Measurements from ENCODE around the gene ADARB1.

Gene ADARB1

DNA sequence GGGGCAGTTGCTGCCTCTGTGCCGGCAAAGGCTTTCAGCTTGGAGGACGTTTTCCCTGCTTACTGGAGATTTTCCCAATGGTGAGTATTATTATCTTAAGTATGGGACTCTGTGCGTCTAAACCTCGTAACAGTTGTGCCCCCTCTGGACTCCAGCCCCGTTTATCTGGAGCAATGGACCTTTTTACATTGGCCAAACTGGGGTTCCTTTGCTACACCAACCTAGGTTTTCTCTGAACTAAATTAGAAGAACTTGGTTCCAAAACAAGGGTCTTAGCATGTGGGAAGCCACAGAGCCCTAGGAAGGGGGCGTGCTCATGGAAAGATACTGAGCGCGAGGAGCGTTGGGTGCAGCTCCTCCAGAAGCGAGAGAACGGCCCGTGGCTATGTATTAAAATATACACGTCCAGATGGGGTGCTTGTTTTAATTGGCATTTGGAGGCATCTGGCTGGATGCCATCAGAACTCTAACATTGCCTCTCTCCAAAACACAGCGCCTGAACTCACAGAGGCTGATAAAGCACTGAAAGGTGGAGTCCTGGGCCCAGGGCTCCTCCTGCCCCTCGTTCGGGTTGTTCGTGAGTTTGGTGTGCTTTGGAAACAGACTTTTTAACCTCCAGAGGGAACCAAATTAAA lies 184.9 kb downstream of the ADARB1 start:
- in situ Hi-C loops (cut with HindIII; ENCODE audit: low sequenced_read_pairs) = no loop called here
- TF ChIP-seq, protein P1, sequence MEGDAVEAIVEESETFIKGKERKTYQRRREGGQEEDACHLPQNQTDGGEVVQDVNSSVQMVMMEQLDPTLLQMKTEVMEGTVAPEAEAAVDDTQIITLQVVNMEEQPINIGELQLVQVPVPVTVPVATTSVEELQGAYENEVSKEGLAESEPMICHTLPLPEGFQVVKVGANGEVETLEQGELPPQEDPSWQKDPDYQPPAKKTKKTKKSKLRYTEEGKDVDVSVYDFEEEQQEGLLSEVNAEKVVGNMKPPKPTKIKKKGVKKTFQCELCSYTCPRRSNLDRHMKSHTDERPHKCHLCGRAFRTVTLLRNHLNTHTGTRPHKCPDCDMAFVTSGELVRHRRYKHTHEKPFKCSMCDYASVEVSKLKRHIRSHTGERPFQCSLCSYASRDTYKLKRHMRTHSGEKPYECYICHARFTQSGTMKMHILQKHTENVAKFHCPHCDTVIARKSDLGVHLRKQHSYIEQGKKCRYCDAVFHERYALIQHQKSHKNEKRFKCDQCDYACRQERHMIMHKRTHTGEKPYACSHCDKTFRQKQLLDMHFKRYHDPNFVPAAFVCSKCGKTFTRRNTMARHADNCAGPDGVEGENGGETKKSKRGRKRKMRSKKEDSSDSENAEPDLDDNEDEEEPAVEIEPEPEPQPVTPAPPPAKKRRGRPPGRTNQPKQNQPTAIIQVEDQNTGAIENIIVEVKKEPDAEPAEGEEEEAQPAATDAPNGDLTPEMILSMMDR (IDR thresholded peaks at IDR 0.05; ENCODE audit: low read depth, low read length, missing control alignments) = no peak
- DNase-seq (ENCODE audit: low read depth) = no peak
- no peak overlapping the region for H3K4me3 ChIP-seq (ENCODE audit: low read depth, low read length)

DNA sequence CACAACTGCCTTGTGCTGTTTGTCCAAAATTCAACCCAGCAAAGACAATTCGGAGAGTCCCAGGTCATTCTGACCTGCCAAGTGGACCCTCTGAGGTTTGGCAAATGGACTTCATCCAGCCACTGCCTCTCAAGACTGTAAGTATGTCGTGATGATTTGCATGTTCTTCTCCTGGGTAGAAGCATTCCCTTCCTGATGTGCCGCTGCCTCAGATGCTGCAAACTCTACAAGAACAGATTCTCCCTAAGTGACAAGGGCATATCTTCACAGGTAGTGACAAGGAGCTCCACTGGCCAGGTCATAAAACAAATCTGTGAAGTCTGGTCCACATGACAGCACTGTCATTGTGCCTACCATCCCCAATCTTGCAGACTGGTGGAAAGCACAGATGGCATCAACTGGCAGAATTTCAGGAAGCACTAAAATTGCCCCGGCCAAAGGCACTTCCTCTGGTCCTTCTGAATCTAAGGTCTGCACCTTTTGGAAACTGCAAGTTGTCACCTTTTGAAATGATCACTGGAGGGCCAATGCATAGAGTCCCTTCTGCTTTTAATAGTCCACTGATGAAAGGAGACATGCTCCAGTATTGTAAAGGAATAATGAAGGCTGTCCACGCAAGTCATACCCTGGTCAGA lies 185.9 kb downstream of the ADARB1 start:
- TF ChIP-seq, protein P1 (IDR thresholded peaks at IDR 0.05; ENCODE audit: low read depth, low read length, missing control alignments) = no peak
- no peak for DNase-seq (ENCODE audit: low read depth)
- in situ Hi-C loops (cut with HindIII; ENCODE audit: low sequenced_read_pairs) = no loop called here
- no peak overlapping the region for H3K4me3 ChIP-seq (ENCODE audit: low read depth, low read length)

DNA sequence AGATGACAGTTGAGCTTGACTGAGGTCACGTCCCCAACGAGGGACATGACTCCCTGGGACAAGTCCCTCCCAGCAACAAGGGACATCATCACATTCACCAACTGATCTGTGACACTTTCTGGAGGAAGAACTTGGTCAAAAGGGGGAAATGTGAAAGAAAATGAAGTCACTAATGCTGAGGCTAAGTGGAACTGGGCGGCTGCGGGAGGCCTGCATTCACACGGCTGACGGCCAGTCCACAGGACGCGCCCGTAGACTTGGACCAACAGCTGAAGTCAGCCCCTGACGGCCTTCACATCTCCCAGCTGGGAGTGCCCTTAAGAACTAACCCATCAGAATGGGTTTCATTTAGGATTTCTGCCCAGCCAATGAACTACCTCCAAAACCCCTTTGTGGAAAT lies 186.7 kb downstream of the ADARB1 start:
- in situ Hi-C loops (cut with HindIII; ENCODE audit: low sequenced_read_pairs) = no loop called here

DNA sequence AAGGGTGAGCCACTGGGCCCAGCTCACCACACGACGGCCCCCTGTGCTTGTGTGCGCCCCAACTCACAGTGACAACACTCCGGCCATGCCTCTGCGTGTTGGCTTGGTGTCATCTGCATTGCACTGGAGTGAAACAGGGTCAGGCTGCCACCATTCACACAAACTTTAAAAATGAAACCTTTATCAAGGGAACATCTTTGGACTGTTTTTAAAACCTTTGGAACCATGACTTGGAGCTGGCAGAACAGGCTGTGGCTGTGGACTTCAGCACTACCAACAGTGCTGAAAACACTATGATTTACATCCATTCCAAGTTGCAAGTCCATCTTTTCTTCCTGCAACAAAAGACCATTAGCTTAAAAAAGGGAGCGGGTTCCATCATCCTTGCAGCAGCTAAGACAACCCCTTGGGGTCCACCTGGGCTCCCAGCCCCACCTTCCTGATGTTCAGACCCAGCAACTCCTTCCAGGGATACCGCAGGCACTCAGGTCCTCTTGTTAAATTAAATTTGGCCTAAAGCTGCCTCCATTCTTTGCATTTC lies 187.7 kb downstream of the ADARB1 start:
- no peak overlapping the region for H3K4me3 ChIP-seq (ENCODE audit: low read depth, low read length)
- DNase-seq (ENCODE audit: low read depth) = no peak
- TF ChIP-seq, protein P1 (IDR thresholded peaks at IDR 0.05; ENCODE audit: low read depth, low read length, missing control alignments) = no peak
- in situ Hi-C loops (cut with HindIII; ENCODE audit: low sequenced_read_pairs) = no loop called here

More for the DNA sequence above, 186.7 kb downstream of the ADARB1 start:
- no peak overlapping the region for H3K4me3 ChIP-seq (ENCODE audit: low read depth, low read length)
- TF ChIP-seq, protein P1 (IDR thresholded peaks at IDR 0.05; ENCODE audit: low read depth, low read length, missing control alignments) = no peak
- no peak for DNase-seq (ENCODE audit: low read depth)

DNA sequence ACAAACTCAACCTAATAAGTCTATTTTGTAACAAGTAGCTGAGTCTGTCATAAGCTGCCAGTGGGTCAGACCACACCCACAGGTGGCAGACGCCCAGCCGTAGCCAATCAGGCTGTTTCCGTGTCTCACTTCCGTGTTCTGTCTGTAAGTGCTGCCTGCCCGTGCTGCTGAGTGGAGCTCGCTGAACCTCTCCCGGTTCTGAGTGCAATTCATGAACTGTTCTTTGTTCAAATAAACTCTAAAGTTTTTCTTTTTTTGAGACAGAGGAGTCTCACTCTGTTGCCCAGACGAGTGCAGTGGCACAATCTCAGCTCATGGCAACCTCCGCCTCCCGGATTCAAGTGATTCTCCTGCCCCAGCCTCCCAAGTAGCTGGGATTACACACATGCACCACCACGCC lies 188.2 kb downstream of the ADARB1 start:
- no peak overlapping the region for H3K4me3 ChIP-seq (ENCODE audit: low read depth, low read length)
- in situ Hi-C loops (cut with HindIII; ENCODE audit: low sequenced_read_pairs) = no loop called here
- DNase-seq (ENCODE audit: low read depth) = no peak
- TF ChIP-seq, protein P1 (IDR thresholded peaks at IDR 0.05; ENCODE audit: low read depth, low read length, missing control alignments) = no peak

DNA sequence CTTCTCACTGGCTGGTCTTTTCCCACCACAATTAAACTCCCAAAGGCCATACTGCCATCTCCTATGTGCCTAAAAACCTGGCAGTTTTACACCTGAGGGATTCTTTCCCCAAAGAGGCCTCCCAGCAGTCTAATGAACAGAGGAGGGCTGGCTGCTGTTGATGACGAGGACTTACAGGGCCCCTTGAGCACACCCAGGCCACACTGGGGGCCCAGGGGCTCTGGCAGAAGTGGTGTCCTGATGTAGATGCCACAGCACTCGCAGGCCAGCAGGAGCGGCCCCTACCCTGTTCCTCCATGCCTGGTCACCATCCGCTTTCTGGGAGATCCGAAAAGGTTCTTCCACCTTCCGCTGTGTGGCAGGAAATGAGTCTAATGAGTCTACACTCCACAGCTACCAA lies 189.2 kb downstream of the ADARB1 start:
- H3K4me3 ChIP-seq (ENCODE audit: low read depth, low read length) = no peak overlapping the region
- TF ChIP-seq, protein P1 (IDR thresholded peaks at IDR 0.05; ENCODE audit: low read depth, low read length, missing control alignments) = no peak
- in situ Hi-C loops (cut with HindIII; ENCODE audit: low sequenced_read_pairs) = no loop called here
- DNase-seq (ENCODE audit: low read depth) = no peak

Data from astrocyte of the cerebellum (primary cell).